ENCODE results near the gene RAD1.
"Not testable (repeated sequence)": the region's sequence is repeated elsewhere in the genome, so short reads cannot be mapped to it uniquely, and the experiment has no call there.

The RAD1 gene

GRCh38 chr5:34915139-34915855 lies at the start of gene RAD1, which contains the start of gene BRIX1:
Gene RAD1, minus strand, starts transcription at chr5:34915504. Its CDS starts 612 bp downstream, at chr5:34914892.
Gene BRIX1, plus strand, starts transcription at chr5:34915711. Its CDS starts 28 bp downstream, at chr5:34915739.
- DNase-seq: peak; percentile 48 to 92

- DNase-seq: no peak
Measured at GRCh38 chr5:34959323-34959722, 44.0 kb upstream of the RAD1 start.

- no peak for DNase-seq
Measured at GRCh38 chr5:34957857-34958690, 42.8 kb upstream of the RAD1 start.

GRCh38 chr5:34957321-34957720 lies 42.0 kb upstream of the RAD1 start:
- no peak for DNase-seq

- no peak for DNase-seq
Measured at GRCh38 chr5:34944460-34945047, 29.2 kb upstream of the RAD1 start.

GRCh38 chr5:34944044-34944443 lies 28.7 kb upstream of the RAD1 start:
- no peak for DNase-seq

GRCh38 chr5:34941936-34942335 lies 26.6 kb upstream of the RAD1 start:
- DNase-seq: no peak

GRCh38 chr5:34932947-34933346 lies 17.6 kb upstream of the RAD1 start:
- no peak for DNase-seq

GRCh38 chr5:34930870-34931269 lies 15.6 kb upstream of the RAD1 start:
- no peak for DNase-seq

- no peak for DNase-seq
Measured at GRCh38 chr5:34930462-34930844, 15.1 kb upstream of the RAD1 start.

GRCh38 chr5:34929720-34930461 lies 14.6 kb upstream of the RAD1 start:
- DNase-seq: peak in 1 of 2 experiments; percentile 37

- peak; percentile 88 to 96 for DNase-seq
Measured at GRCh38 chr5:34929134-34929719, 13.9 kb upstream of the RAD1 start, which contains the start of gene DNAJC21. Gene DNAJC21, plus strand, starts transcription at chr5:34929559. Its CDS starts 261 bp downstream, at chr5:34929820.

GRCh38 chr5:34928267-34928666 lies 13.0 kb upstream of the RAD1 start:
- no peak for DNase-seq

- no peak for DNase-seq
Measured at GRCh38 chr5:34927785-34928184, 12.5 kb upstream of the RAD1 start.

GRCh38 chr5:34926318-34926888 lies 11.1 kb upstream of the RAD1 start:
- no peak for DNase-seq

GRCh38 chr5:34924462-34924765 lies 9.1 kb upstream of the RAD1 start:
- no peak for DNase-seq

GRCh38 chr5:34923694-34924461 lies 8.6 kb upstream of the RAD1 start:
- no peak for DNase-seq

- DNase-seq: not testable (repeated sequence)
Measured at GRCh38 chr5:34923256-34923655, 8.0 kb upstream of the RAD1 start.

- DNase-seq: no peak
Measured at GRCh38 chr5:34919077-34919476, 3.8 kb upstream of the RAD1 start.

GRCh38 chr5:34918025-34918424 lies 2.7 kb upstream of the RAD1 start:
- no peak for DNase-seq

GRCh38 chr5:34916518-34916917 lies 1.2 kb upstream of the RAD1 start:
- no peak for DNase-seq

- no peak for DNase-seq
Measured at GRCh38 chr5:34915856-34916192, 520 bp upstream of the RAD1 start.

Measured in cerebellar nuclear complex (tissue), 1 donor.